B cell (primary cell): Measurements from ENCODE around the gene DPY19L1.

Experiments used
- EZH2 ChIP-seq: IDR thresholded peaks from 2 replicates; pipeline ENCODE4 v1.6.1; 2012; ENCODE audit warnings: borderline replicate concordance, low read depth, mild to moderate bottlenecking, moderate library complexity, low read length; ENCODE audit not compliant: insufficient read depth, poor library complexity, severe bottlenecking
- TF ChIP-seq, protein P1 (sequence below): fragments of 200-600 bp; IDR thresholded peaks from one replicate; pipeline ENCODE4 v1.8.0; 2022; ENCODE audit warnings: antibody characterized with exemption, mild to moderate bottlenecking

DNA sequence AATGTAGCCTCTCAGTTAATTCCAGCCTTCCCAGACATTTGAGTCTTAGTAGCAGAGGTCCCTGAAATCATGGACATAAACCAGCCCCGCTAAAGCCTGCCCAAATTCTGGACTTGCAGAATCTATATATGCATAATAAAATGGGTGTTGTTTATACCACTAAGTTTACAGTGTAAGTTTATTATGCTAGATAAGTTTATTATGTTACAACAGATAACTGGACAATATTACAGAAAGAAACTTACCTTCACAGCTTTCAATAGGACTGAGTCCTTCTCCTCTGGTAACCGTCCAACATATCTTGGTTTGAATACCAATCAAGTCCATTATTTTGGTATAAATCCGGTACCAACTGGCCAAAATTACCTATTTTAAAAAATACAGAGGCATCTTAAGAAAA is 26.2 kb downstream of the DPY19L1 start:
- TF ChIP-seq, protein P1, sequence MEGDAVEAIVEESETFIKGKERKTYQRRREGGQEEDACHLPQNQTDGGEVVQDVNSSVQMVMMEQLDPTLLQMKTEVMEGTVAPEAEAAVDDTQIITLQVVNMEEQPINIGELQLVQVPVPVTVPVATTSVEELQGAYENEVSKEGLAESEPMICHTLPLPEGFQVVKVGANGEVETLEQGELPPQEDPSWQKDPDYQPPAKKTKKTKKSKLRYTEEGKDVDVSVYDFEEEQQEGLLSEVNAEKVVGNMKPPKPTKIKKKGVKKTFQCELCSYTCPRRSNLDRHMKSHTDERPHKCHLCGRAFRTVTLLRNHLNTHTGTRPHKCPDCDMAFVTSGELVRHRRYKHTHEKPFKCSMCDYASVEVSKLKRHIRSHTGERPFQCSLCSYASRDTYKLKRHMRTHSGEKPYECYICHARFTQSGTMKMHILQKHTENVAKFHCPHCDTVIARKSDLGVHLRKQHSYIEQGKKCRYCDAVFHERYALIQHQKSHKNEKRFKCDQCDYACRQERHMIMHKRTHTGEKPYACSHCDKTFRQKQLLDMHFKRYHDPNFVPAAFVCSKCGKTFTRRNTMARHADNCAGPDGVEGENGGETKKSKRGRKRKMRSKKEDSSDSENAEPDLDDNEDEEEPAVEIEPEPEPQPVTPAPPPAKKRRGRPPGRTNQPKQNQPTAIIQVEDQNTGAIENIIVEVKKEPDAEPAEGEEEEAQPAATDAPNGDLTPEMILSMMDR, result no peak
- no peak for TF ChIP-seq EZH2
